ENCODE measurements around the gene OR6V1.

OR6V1 gene

GRCh38 chr7:143025371-143025770, 26.8 kb upstream of the OR6V1 start:
- no peak for TF ChIP-seq CTCF (IDR thresholded peaks at IDR 0.05; ENCODE audit: extremely low read depth, missing control alignments)
- DNase-seq (ENCODE audit: low spot score), result no peak

DNA sequence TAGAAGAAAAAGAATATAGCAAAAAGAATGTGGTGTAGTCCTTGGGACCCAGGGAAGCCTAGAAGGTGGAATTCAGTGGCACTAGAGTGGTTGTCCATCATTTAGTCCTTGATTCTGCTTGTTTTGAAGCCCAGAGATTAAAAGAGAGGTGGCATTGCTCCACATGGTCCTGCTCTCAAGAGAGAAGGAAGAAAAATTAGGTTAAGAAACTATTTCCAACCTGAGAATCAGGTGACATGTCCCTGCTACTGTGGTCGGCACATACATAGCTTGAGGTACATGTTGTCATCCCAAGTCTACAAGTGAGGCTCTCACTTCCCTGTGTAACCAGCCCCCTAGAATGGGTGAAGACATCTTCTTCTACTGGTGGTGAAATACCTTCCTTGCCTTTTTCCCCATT, 25.1 kb upstream of the OR6V1 start, which contains the start of gene OR9A2:
TSS of gene OR9A2 (minus strand) at position 101 of the 400 bp plus-strand sequence. CDS start at position 101, 0 bp downstream.
- TF ChIP-seq CTCF (IDR thresholded peaks at IDR 0.05; ENCODE audit: extremely low read depth, missing control alignments), result no peak
- DNase-seq (ENCODE audit: low spot score), result no peak

DNA sequence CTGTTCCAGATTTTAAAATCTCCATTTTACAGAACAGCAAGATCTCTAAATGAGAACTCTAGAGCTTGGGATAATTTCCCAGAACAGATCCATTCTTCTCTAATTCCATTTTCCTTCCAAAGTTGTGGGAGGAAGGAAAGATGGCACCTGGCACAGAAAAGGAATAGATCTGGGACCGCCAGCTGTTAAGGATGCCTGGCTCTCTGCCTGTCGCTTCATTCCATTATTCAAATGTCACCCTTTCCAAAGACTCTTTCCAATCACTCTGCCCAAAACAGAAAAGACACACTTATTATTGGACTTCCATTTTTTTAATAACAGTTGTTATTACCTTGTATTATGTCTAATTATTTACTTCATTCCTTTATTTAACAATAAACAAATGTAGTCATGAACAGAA, 24.5 kb upstream of the OR6V1 start:
- no peak for TF ChIP-seq CTCF (IDR thresholded peaks at IDR 0.05; ENCODE audit: extremely low read depth, missing control alignments)
- DNase-seq (ENCODE audit: low spot score), result no peak

DNA sequence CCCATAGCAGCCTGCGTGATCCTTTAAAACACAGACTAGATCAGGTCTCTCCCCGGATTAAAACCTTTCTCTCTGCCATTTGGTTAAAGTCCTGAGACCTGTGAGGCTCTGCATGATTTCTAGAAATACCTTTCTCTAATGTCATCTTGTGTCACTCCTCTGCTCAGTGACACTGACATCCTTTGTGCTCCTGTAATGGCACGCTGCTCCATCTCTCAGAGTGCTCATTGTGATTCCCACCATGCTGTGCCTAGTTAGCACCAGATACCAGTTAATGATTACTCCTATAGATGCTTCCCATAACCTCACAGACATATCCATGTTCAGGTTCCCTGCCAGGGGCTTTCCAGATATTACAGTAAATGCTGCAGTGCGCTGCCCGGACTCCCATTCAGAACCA, 13.5 kb upstream of the OR6V1 start:
- TF ChIP-seq CTCF (IDR thresholded peaks at IDR 0.05; ENCODE audit: extremely low read depth, missing control alignments), result no peak
- no peak for DNase-seq (ENCODE audit: low spot score)

- DNase-seq (ENCODE audit: low spot score), result no peak
- no peak for TF ChIP-seq CTCF (IDR thresholded peaks at IDR 0.05; ENCODE audit: extremely low read depth, missing control alignments)
Observed at GRCh38 chr7:143040209-143040715, 11.9 kb upstream of the OR6V1 start.

DNA sequence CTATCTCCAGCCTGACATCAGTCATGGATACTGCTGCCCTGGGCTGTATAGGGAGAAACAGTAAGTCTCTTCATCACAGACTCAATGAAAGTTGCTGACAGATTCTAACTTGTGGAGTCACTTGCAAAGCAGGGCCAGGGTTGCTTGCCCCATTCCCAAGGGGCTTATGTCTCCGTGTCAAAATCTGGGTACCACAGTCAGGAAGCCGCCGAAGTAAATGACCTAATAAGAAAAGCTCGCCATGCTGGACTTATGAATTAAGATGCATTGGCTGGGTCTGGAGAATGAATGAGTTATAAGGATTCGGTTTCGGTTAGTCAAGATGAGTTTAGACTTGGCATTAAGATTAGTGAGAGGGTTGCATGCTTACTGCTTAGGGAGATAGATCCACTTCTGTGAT, 10.8 kb upstream of the OR6V1 start:
- no peak for DNase-seq (ENCODE audit: low spot score)
- no peak for TF ChIP-seq CTCF (IDR thresholded peaks at IDR 0.05; ENCODE audit: extremely low read depth, missing control alignments)

- DNase-seq (ENCODE audit: low spot score), result no peak
- no peak for TF ChIP-seq CTCF (IDR thresholded peaks at IDR 0.05; ENCODE audit: extremely low read depth, missing control alignments)
Observed at GRCh38 chr7:143042159-143042789, 9.9 kb upstream of the OR6V1 start.
